Upper lobe of left lung (tissue), 6 donors: ENCODE data around the gene HYAL1. TPM values are rescaled to one million over a fixed set of nuclear protein-coding genes. Genes with fewer than 3 reads are reported as not detected.
"Not testable (repeated sequence)": the region's sequence is repeated elsewhere in the genome, so short reads cannot be mapped to it uniquely, and the experiment has no call there.

Experiments used
- ATAC-seq, 2 donors: fragments of 200-7000 bp; cut with Tn5 transposase; one replicate each; pipeline ENCODE4 v1.9.1; 2022; ENCODE audit warnings: mild to moderate bottlenecking in 2 of 2, moderate library complexity in 2 of 2; ENCODE audit not compliant: low FRiP score in 2 of 2
- DNase-seq, 2 donors: peaks; one replicate each; pipeline ENCODE4 v3.0.0-alpha.2; 2019 to 2020
- H3K27ac ChIP-seq, 4 donors: fragments of 200-600 bp; sonication (generic); one replicate each; pipeline ENCODE4 v1.5.1; 2016 to 2019
- H3K27me3 ChIP-seq, 4 donors: fragments of 200-600 bp; sonication (generic); one replicate each; pipeline ENCODE4 v1.5.1; 2017 to 2019
- H3K36me3 ChIP-seq, 4 donors: fragments of 200-600 bp; sonication (generic); one replicate each; pipeline ENCODE4 v1.5.1; 2016 to 2019
- H3K4me1 ChIP-seq, 4 donors: fragments of 200-600 bp; sonication (generic); one replicate each; pipeline ENCODE4 v1.5.1; 2018 to 2019
- H3K4me3 ChIP-seq, 4 donors: fragments of 200-600 bp; sonication (generic); one replicate each; pipeline ENCODE4 v1.5.1; 2017 to 2019; ENCODE audit warnings: mild to moderate bottlenecking in 2 of 4, moderate library complexity in 1 of 4
- H3K9me3 ChIP-seq, 4 donors: fragments of 200-600 bp; sonication (generic); one replicate each; pipeline ENCODE4 v1.5.1; 2018 to 2019
- EP300 ChIP-seq, 4 donors: sonication (generic); formaldehyde crosslinking; IDR thresholded peaks; one replicate each; pipeline ENCODE4 v1.5.1; 2017; ENCODE audit warnings: antibody characterized with exemption in 4 of 4, control low read depth in 2 of 4
- POLR2A ChIP-seq, 4 donors: fragments of 450-650 bp; IDR thresholded peaks; one replicate each; pipeline ENCODE4 v1.5.1; 2016 to 2017; ENCODE audit warnings: antibody characterized with exemption in 4 of 4, mild to moderate bottlenecking in 2 of 4
- POLR2AphosphoS5 ChIP-seq, 2 donors: sonication (generic); formaldehyde crosslinking; IDR thresholded peaks; one replicate each; pipeline ENCODE4 v1.5.1; 2017; ENCODE audit warnings: antibody characterized with exemption in 2 of 2
- WGBS, 2 donors: methylation state at CpG; one replicate each; pipeline ENCODE4 v1.1.5; 2017 to 2018; 5-methylcytosine and 5-hydroxymethylcytosine counted together
- total RNA-seq, 6 donors: library from RNA; depleted of rRNA in 4 of 6; stranded (reverse); fragments of >200 nt in 4 of 6; gene quantifications; one replicate each; pipeline versions ENCODE4 v1.1.0 to v1.2.1, GENCODE V29; 2016 to 2021
- TF ChIP-seq, protein P1 (sequence below), 6 experiments: fragments of 450-650 bp in 4 of 6; fragments of 200-600 bp in 2 of 6; sonication (generic) in 2 of 6; IDR thresholded peaks; one replicate each; pipeline ENCODE4 v1.5.1; 2016 to 2019; ENCODE audit warnings: antibody characterized with exemption in 6 of 6
- donor health status: DM: no; HTN: no; CAD: no; lungs with moderate emphysema.
- donor health status: DM: no; HTN: yes; CAD: no; lungs with severe emphysema.

The HYAL1 gene
- total RNA-seq, 6 donors from 2014 or later: 22.0 to 99.1 (median 63.0) TPM

DNA sequence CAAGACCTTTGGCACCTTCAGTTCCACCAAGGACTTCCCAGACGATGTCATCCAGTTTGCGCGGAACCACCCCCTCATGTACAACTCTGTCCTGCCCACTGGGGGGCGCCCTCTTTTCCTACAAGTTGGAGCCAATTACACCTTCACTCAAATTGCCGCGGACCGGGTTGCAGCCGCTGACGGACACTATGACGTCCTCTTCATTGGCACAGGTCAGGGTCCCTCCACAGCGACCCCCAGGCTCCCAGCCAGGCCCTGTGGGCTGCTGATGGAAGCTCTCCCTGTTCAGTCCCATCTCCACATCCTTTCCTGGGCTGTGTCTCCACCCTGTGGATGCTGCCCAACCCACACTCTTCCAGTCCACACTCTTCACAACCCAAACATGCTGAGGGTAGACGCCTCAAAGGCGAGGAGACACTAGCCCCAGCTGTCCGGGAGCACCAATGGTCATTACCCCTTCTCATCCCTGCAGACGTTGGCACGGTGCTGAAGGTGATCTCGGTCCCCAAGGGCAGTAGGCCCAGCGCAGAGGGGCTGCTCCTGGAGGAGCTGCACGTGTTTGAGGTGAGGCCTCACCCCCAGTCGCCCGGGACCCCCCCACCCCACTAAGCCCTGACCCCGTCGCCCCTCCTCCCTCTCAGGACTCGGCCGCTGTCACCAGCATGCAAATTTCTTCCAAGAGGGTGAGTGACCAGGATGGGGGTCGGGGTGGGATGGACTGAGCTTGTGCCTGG, 28.8 kb downstream of the HYAL1 start:
- H3K4me3 ChIP-seq: peak overlapping the region in 1 of 4 donors; percentile 48
- peaks cover 0 to 28% (median 8%) of the 10 kb centered on the region in 4 donors for H3K36me3 ChIP-seq
- H3K27ac ChIP-seq: no peak overlapping the region
- TF ChIP-seq, protein P1, sequence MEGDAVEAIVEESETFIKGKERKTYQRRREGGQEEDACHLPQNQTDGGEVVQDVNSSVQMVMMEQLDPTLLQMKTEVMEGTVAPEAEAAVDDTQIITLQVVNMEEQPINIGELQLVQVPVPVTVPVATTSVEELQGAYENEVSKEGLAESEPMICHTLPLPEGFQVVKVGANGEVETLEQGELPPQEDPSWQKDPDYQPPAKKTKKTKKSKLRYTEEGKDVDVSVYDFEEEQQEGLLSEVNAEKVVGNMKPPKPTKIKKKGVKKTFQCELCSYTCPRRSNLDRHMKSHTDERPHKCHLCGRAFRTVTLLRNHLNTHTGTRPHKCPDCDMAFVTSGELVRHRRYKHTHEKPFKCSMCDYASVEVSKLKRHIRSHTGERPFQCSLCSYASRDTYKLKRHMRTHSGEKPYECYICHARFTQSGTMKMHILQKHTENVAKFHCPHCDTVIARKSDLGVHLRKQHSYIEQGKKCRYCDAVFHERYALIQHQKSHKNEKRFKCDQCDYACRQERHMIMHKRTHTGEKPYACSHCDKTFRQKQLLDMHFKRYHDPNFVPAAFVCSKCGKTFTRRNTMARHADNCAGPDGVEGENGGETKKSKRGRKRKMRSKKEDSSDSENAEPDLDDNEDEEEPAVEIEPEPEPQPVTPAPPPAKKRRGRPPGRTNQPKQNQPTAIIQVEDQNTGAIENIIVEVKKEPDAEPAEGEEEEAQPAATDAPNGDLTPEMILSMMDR (IDR thresholded peaks at IDR 0.05): peak; percentile 73 to 83 (median 82)
- no peak for TF ChIP-seq EP300 (IDR thresholded peaks at IDR 0.05)
- 35 to 39% methylated on average over 18 to 26 of the region's 26 CpGs for WGBS, 2 donors
- peaks cover 22 to 54% (median 38%) of the 10 kb centered on the region in 4 donors for H3K4me1 ChIP-seq
- DNase-seq: peak in 1 of 2 donors; percentile 80
- no peaks in the 10 kb centered on the region for H3K9me3 ChIP-seq
- ATAC-seq: peak; percentile 24 to 51
- peaks cover 0 to 13% (median 5%) of the 10 kb centered on the region in 4 donors for H3K27me3 ChIP-seq

DNA sequence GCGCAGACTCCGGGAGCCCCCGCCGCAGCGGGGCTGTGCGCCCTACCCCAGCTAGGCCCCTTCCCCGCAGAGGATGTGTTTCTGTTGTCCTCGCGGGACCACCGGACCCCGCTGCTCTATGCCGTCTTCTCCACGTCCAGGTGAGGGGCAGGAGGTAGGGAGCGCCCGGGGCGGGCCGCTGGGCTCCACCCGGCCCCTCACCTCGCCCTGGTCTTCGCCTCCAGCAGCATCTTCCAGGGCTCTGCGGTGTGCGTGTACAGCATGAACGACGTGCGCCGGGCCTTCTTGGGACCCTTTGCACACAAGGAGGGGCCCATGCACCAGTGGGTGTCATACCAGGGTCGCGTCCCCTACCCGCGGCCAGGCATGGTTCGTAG, 29.7 kb downstream of the HYAL1 start:
- Histone ChIP-seq H3K36me3 (peaks cover 0 to 28% (median 8%) of the 10 kb centered on the region in 4 donors), H3K9me3 (no peaks in the 10 kb centered on the region), H3K27ac (peak overlapping the region in 2 of 4 donors; percentile 60 to 65), H3K4me3 (peak overlapping the region in 3 of 4 donors; percentile 27 to 48 (median 46)), H3K27me3 (peaks cover 0 to 13% (median 5%) of the 10 kb centered on the region in 4 donors), H3K4me1 (peaks cover 29 to 63% (median 45%) of the 10 kb centered on the region in 4 donors)
- WGBS, 2 donors: 55 to 66% methylated on average over 12 to 31 of the region's 31 CpGs
- TF ChIP-seq POLR2A (IDR thresholded peaks at IDR 0.05) (no peak), EP300 (IDR thresholded peaks at IDR 0.05) (no peak), POLR2AphosphoS5 (IDR thresholded peaks at IDR 0.05) (no peak)
- TF ChIP-seq, protein P1 (IDR thresholded peaks at IDR 0.05): no peak
- DNase-seq (no peak), ATAC-seq (no peak)

DNA sequence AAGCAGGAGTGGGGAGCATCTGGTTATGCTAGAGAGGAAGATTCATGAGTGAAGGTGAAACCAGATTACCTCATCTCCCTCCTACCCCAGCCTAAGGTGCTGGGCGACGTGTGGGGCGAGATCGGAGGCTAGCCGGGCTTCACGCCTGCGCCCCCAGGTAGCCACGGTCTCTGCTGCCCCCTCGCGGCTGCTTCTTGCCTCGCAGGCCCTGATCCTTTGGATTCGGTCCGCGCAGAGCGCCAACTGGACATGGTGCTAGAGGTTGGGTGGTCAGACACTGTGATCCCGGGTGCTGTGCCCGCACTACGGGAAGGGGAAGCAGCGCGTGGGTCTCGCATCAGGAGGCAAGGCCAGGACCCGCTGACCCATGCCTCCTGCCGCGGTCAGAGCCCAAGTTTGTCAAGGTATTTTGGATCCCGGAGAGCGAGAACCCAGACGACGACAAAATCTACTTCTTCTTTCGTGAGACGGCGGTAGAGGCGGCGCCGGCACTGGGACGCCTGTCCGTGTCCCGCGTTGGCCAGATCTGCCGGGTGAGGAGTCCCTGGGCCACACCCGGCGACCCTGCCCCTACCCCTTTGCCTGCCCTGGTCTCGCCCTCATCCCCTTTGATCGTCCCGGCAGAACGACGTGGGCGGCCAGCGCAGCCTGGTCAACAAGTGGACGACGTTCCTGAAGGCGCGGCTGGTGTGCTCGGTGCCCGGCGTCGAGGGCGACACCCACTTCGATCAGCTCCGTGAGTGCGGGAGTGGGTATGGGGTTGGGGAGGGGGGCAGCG, 30.3 kb downstream of the HYAL1 start:
- ATAC-seq (peak; percentile 81 to 88), DNase-seq (peak; percentile 93 to 97)
- peaks cover 0 to 13% (median 5%) of the 10 kb centered on the region in 4 donors for H3K27me3 ChIP-seq
- H3K4me1 ChIP-seq: peaks cover 35 to 69% (median 51%) of the 10 kb centered on the region in 4 donors
- H3K36me3 ChIP-seq: peaks cover 0 to 27% (median 8%) of the 10 kb centered on the region in 4 donors
- peak in 1 of 4 donors; percentile 27 for TF ChIP-seq POLR2A (IDR thresholded peaks at IDR 0.05)
- peak; percentile 52 to 59 for TF ChIP-seq POLR2AphosphoS5 (IDR thresholded peaks at IDR 0.05)
- TF ChIP-seq, protein P1 (IDR thresholded peaks at IDR 0.05): peak; percentile 98 to 100 (median 100)
- TF ChIP-seq EP300 (IDR thresholded peaks at IDR 0.05): no peak
- 0 to 5% methylated on average over 7 to 57 of the region's 61 CpGs for WGBS, 2 donors
- no peaks in the 10 kb centered on the region for H3K9me3 ChIP-seq
- H3K4me3 ChIP-seq: peak overlapping the region in 3 of 4 donors; percentile 27 to 48 (median 46)
- peak overlapping the region in 3 of 4 donors; percentile 60 to 70 (median 65) for H3K27ac ChIP-seq

DNA sequence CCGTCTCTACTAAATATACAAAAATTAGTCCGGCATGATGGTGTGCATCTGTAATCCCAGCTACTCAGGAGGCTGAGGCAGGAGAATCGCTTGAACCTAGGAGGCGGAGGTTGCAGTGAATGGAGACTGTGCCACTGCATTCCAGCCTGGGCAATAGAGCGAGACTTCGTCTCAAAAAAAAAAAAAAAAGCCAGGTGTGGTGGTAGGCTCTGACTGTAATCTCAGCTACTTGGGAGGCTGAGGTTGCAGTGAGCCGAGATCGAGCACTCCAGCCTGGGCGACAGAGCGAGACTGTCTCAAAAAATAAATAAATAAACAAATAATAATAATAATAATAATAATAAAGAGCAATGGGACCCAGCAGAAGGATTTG, 30.9 kb downstream of the HYAL1 start:
- not testable (repeated sequence) for DNase-seq, H3K27ac ChIP-seq, H3K9me3 ChIP-seq, ATAC-seq
- Histone ChIP-seq H3K4me1 (peaks cover 41 to 74% (median 56%) of the 10 kb centered on the region in 4 donors), H3K27me3 (peaks cover 0 to 13% (median 5%) of the 10 kb centered on the region in 4 donors), H3K4me3 (peak overlapping the region in 1 of 4 donors; percentile 48), H3K36me3 (peaks cover 0 to 23% (median 8%) of the 10 kb centered on the region in 4 donors)
- 64% methylated on average over 10 of the region's 10 CpGs for WGBS, 2 donors

DNA sequence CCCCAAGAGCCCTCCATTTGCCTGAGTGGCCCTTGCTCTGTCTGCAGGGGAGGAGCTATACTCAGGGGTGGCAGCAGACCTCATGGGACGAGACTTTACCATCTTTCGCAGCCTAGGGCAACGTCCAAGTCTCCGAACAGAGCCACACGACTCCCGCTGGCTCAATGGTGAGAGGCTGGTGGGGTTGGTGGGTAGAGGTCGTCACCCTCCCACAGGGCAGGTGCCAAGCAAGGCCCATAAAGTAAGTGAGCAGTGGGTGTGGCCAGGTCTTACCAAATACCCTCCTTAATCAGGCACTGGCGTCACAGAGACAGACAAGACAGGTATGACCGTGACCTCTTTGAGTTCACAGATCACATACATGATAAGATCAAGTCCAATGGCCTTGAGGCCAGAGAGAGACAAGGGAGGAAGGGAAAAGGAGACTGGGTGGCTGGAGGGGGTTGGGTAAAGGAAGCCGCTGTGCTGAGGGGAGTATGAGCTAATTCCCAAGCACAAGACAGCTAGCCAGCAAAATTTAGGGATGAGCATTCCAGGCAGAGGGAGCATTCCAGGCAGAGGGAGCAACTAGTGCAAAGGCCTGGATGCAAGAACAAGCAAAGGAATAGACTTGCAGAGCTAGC, 31.9 kb downstream of the HYAL1 start:
- peak overlapping the region in 3 of 4 donors; percentile 26 to 98 (median 88) for H3K27ac ChIP-seq
- H3K4me3 ChIP-seq: no peak overlapping the region
- H3K9me3 ChIP-seq: no peaks in the 10 kb centered on the region
- 67 to 68% methylated on average over 3 to 10 of the region's 10 CpGs for WGBS, 2 donors
- TF ChIP-seq, protein P1 (IDR thresholded peaks at IDR 0.05): no peak
- no peak for TF ChIP-seq POLR2AphosphoS5 (IDR thresholded peaks at IDR 0.05)
- TF ChIP-seq POLR2A (IDR thresholded peaks at IDR 0.05): no peak
- TF ChIP-seq EP300 (IDR thresholded peaks at IDR 0.05): no peak
- peaks cover 52 to 85% (median 61%) of the 10 kb centered on the region in 4 donors for H3K4me1 ChIP-seq
- DNase-seq (no peak), ATAC-seq (no peak)
- peaks cover 0 to 13% (median 5%) of the 10 kb centered on the region in 4 donors for H3K27me3 ChIP-seq
- H3K36me3 ChIP-seq: peaks cover 0 to 15% (median 7%) of the 10 kb centered on the region in 4 donors
